HL-60/S4 treated with retinoic acid at 250 ng/mL for 4 days and 3 days (cell line): Measurements from ENCODE around the gene ATP9A.

Experiments used
- in situ Hi-C: fragments of 300-500 bp; cut with MboI; formaldehyde crosslinking; loops from 2 replicates; pipeline ENCODE4 v1.7.0; 2022; ENCODE audit warnings: low sequenced_read_pairs

ATP9A gene

GRCh38 chr20:51608061-51608460 is 160.1 kb downstream of the ATP9A start:
- in situ Hi-C loops: loop anchor here (25.0 kb wide), 1 partner anchor 621 kb away; no protein-coding TSS in a partner anchor

GRCh38 chr20:51607170-51607569 is 161.0 kb downstream of the ATP9A start:
- in situ Hi-C loops: loop anchor here (25.0 kb wide), 1 partner anchor 620 kb away; no protein-coding TSS in a partner anchor

DNA sequence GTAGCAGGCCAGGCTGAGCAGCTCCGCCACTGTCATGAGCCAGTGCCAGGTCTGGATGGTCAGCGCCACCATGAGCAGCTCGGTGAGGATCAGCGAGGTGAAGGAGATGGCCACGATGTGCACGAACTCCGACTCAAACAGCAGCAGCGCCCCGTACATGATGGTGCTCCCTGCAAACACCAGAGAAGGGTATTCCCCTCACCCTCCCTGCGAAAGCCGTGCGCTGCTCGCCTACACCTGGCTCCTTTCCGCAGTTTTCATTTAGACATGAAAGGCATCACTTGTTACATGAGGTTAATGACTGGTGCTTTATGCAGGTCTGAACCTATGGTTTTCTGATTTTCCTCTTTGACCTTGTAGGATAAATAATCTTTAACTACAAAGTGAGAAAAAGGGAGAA is 163.3 kb downstream of the ATP9A start:
- in situ Hi-C loops: loop anchor here (25.0 kb wide), 1 partner anchor 618 kb away; no protein-coding TSS in a partner anchor

DNA sequence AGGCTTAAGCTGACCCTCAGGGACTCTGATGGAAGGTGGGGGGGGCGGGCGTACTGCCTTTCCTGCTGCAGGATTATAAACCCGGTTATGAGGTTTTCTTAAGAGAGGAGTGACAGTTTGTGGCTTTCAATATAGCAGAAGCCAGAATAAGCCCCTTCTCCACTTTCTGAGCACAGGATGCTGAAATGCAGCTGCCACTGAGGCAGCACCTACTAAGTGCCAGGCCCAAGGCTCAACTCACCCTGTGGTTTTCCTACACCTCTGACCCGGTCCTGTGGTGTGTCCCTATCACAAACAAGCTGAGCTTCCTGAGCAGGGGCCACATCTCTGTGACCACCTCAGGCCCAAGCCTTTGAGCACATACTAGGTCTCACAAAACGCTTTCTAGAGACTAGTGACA is 166.1 kb downstream of the ATP9A start:
- in situ Hi-C loops: loop anchor here (25.0 kb wide), 1 partner anchor 615 kb away; no protein-coding TSS in a partner anchor

DNA sequence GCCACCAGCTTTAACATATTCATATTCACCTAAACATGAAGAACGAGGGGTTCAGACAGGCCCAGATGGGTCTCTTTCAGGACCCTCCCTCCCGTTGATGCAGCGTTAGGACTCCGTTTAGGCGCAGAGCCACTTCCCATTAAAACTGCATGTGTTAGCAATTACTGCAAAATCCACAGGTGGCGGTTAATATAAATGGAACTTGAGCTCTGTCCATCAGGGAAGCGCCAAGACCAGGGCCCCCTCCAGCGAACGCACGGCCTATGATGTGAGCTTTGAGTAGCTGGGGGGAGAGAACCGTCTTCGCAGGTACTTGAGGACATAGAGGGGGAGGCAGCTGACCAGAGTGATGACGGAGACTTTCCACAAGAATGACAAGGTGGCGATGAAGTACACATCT is 167.2 kb downstream of the ATP9A start:
- in situ Hi-C loops: loop anchor here (25.0 kb wide), 1 partner anchor 614 kb away; no protein-coding TSS in a partner anchor

DNA sequence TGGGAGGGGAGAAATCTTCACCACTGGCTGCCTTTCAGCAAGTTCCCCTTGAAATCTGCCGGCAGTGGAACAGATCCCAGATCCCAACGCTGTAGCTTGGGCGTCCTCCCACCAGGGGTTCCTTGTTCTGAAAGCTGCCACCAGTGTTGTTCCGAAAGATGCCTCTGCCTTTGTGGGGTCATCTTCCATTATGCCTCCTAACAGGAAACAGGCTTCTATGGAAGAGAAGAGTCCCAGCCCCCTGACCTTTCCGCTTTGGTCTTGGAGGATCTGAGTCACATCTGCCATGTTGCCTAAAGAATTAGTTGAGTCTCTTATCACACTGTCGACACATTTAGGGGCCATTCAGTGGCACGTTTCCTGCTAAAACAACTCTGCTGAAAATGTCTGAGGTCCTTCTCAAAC is 168.2 kb downstream of the ATP9A start:
- in situ Hi-C loops: loop anchor here (25.0 kb wide), 1 partner anchor 613 kb away; no protein-coding TSS in a partner anchor

DNA sequence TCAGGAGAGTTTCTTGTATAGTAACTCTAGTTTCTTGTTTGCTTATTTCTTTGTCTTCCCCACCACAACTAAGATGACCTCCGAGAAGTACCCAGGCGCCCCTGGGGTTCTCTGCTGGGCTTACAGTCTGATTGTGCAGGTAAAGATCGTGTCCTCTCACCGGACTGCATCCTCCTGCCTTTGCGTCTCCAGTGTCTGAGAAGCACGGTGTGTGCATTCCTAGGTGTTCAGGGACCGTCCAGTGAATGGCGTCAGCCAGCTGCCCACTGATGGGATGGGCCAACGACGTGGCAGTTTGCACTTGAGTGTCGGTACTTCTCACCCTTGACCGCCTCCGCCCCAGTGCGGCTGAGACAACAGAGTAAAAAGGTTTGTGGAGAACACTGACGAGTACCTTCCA is 169.6 kb downstream of the ATP9A start:
- in situ Hi-C loops: loop anchor here (10.0 kb wide), 1 partner anchor 224 kb away; no protein-coding TSS in a partner anchor

- in situ Hi-C loops: loop anchor here (10.0 kb wide), 1 partner anchor 223 kb away; no protein-coding TSS in a partner anchor
Observed at GRCh38 chr20:51597389-51598231, 170.6 kb downstream of the ATP9A start.

- in situ Hi-C loops: loop anchor here (10.0 kb wide), 1 partner anchor 222 kb away; no protein-coding TSS in a partner anchor
Observed at GRCh38 chr20:51596668-51597388, 171.4 kb downstream of the ATP9A start.

DNA sequence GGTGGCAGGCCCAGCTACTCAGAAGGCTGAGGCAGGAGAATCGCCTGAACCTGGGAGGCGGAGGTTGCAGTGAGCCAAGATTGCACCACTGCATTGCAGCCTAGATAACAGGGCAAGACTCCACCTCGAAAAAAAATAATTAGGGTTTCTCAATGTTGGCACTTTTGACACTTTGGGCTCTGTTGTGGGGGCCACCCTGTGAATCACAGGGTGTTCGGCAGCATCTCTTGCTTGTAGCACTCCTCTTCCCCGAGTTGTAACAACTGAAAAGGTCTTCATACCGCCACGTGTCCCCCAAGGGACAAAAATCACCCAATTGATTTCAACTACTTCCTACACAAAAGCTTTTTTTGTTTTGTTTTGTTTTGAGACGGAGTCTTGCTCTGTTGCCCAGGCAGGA is 172.4 kb downstream of the ATP9A start:
- in situ Hi-C loops: loop anchor here (10.0 kb wide), 1 partner anchor 221 kb away; no protein-coding TSS in a partner anchor

GRCh38 chr20:51595058-51595532 is 173.1 kb downstream of the ATP9A start:
- in situ Hi-C loops: loop anchor here (10.0 kb wide), 1 partner anchor 220 kb away; no protein-coding TSS in a partner anchor

- in situ Hi-C loops: loop anchor here (10.0 kb wide), 1 partner anchor 220 kb away; no protein-coding TSS in a partner anchor
Observed at GRCh38 chr20:51594236-51595057, 173.7 kb downstream of the ATP9A start.

- in situ Hi-C loops: loop anchor here (10.0 kb wide), 1 partner anchor 219 kb away; no protein-coding TSS in a partner anchor
Observed at GRCh38 chr20:51593584-51593983, 174.6 kb downstream of the ATP9A start.

DNA sequence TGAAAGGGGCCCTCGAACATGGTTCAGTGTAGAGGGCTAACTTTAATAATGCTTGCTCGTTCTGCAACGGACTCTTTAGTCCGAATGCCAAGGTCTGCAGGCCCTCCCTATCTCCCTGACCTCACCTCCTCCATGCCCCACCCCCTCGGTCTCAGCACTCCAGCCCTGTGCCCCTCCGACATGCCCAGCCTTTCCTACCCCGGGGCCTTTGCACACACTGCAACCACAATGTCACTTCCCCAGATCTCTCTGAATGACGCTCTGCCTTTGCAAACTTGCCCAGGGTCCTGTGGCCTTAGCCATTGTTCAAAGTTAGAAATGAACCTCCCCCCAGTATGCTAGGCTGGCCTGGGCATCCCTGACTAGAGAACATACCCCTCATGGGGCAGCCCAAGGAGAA is 175.6 kb downstream of the ATP9A start:
- in situ Hi-C loops: loop anchor here (10.0 kb wide), 1 partner anchor 218 kb away; no protein-coding TSS in a partner anchor

DNA sequence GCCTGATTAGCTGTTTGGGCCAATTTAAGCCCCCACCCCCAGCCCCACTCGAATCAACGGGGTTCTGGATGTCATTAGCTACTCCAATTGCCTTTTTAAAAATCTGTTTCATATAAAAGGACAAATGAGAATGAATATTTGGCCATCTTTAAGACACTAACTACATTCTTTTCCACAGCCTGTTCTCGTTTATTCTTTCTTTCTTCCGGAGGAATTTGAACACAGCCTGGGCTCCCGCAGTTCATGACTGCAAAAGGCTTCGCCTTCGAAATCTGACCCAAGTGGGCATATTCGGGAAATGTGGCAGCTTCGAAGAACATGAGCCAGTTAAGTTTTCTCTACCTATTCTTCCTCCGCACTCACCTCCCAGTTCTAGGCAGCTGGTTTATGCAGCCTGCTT is 176.3 kb downstream of the ATP9A start:
- in situ Hi-C loops: loop anchor here (10.0 kb wide), 1 partner anchor 217 kb away; no protein-coding TSS in a partner anchor

- in situ Hi-C loops: no loop called here
Observed at GRCh38 chr20:51588762-51589161, 179.4 kb downstream of the ATP9A start.

DNA sequence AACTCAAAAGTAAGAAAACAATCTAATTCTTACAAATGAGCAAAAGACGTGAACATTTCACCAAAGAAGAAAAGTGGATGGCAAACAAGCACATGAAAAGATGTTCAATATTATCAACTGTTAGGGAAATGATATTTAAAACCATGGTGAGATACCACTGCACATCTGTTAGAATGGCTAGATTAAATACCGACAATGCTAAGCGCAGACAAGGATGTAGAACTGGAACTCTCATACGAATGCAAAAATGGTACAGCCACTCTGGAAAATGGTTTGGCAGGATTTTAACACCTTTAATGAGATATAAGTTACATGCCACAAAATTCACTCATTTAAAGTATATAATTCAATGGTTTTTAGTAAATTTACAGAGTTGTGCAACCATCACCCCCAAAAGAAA is 181.0 kb downstream of the ATP9A start:
- in situ Hi-C loops: no loop called here

DNA sequence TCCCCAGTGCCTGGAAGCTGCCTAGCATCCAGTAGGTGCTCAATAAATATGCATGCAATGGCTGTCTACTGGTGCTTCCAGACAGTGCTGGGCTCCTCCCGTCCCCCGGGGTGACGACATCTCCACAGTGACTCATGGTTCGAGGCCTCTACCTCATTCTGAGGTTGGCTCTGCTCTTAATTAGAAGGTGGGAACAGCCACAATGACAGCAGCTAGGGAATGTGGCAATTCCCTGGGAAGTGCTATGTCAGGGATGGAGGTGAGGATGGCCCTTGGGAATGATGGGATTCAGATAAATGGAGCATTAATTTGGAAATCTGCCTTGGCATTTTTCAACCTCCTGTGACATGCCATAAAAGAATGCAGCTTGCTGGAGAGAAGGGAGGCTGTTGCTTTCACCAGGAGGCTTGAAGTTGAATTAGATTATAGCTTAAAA is 182.2 kb downstream of the ATP9A start:
- in situ Hi-C loops: no loop called here

GRCh38 chr20:51585148-51585547 is 183.0 kb downstream of the ATP9A start:
- in situ Hi-C loops: no loop called here

DNA sequence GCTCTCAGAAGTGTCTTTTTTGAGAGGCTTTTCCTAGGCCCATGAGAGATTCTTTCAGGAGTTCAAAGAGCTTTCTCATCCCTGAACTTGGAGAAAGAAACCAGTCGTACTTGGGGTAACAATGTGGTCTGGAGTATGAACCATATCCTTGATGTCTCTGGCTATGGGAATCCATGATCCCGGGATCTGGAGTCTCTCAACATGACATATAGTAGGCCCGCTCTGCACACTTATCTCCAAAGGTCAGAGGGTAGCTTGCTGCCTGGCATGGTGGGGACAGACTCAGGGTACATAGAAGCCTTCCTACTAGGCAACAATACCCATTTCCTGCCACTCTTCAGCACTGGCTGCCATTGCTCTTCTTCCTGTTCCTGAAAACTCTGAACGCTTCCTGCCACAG is 183.5 kb downstream of the ATP9A start:
- in situ Hi-C loops: no loop called here
